Measurements from ENCODE around the gene PDP2. TPM values are rescaled to one million over a fixed set of nuclear protein-coding genes. Genes with fewer than 3 reads are reported as not detected.

PDP2 gene
- total RNA-seq, 1 experiment from 2014 or later: 23.1 TPM

DNA sequence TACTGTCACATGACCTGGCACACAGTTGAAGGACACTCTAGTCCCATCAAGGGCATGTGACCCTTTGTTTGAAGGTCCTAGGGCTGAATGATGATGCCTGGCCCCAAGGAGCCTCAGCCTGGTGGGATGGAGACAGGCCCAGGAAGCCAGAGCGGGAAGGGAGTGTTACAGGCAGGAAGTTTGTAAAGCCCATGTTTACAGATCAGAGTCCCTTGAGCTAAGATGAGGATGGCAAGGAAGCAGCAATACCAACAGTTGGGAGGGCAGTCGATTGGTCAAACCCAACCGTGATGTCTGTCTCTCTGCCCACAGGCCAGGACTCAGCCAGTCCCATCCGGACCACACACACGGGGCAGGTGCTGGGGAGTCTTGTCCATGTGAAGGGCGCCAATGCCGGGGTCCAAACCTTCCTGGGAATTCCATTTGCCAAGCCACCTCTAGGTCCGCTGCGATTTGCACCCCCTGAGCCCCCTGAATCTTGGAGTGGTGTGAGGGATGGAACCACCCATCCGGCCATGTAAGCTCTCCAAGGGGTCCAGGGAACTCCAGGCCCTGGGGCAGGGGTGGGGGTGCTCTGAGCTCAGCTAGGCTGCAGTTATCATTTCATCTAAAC is 57.5 kb downstream of the PDP2 start:
- H2BK15ac ChIP-seq (ENCODE audit: low read depth, low read length): no peak overlapping the region

More for the DNA sequence above, 57.5 kb downstream of the PDP2 start:
- Histone ChIP-seq H3K23me2 (ENCODE audit: insufficient read length, low read depth, low read length, poor library complexity, severe bottlenecking) (peaks cover 16% of the 10 kb centered on the region), H2AK5ac (ENCODE audit: insufficient read length, low read length) (no peak overlapping the region), H3K18ac (ENCODE audit: insufficient read length, low read depth, low read length) (no peak overlapping the region), H3K23ac (ENCODE audit: insufficient read length, low read depth, low read length) (no peak overlapping the region), H4K20me1 (ENCODE audit: control insufficient read depth, insufficient read depth, insufficient read length) (no peaks in the 10 kb centered on the region), H3K4me1 (ENCODE audit: insufficient read depth, low read length) (no peaks in the 10 kb centered on the region), H3K27me3 (ENCODE audit: insufficient read depth, low read length) (no peaks in the 10 kb centered on the region), H3K9ac (ENCODE audit: extremely low read depth, insufficient read length, low read length) (no peak overlapping the region), H3K14ac (ENCODE audit: insufficient read depth, low read length) (no peak overlapping the region; the same call in 1 of the 2 replicates), H4K8ac (replicated peaks; ENCODE audit: insufficient read length, low read depth, low read length) (no peak overlapping the region), H3K9me3 (ENCODE audit: control insufficient read depth, low read depth, low read length) (no peaks in the 10 kb centered on the region), H3T11ph (ENCODE audit: low read length) (no peak overlapping the region), H4K91ac (ENCODE audit: insufficient read length, low read depth, low read length) (no peak overlapping the region), H3K4me2 (ENCODE audit: insufficient read depth, insufficient read length, low read length) (no peak overlapping the region), H3K79me1 (ENCODE audit: insufficient read depth, low read depth, low read length, poor library complexity, severe bottlenecking) (no peaks in the 10 kb centered on the region), H2BK120ac (ENCODE audit: low read depth, low read length, poor library complexity, severe bottlenecking) (no peak overlapping the region), H4K5ac (ENCODE audit: insufficient read length, low read depth, low read length) (no peak overlapping the region), H2AFZ (ENCODE audit: low read length) (no peak overlapping the region), H3K4ac (ENCODE audit: low read depth, low read length) (no peak overlapping the region), H2BK20ac (ENCODE audit: low read depth, low read length, poor library complexity, severe bottlenecking) (no peak overlapping the region), H2BK5ac (ENCODE audit: insufficient read length, low read length) (no peak overlapping the region), H2BK12ac (ENCODE audit: insufficient read length, low read depth, low read length) (no peak overlapping the region), H3K56ac (ENCODE audit: insufficient read length, low read depth, low read length) (no peak overlapping the region), H3K27ac (ENCODE audit: insufficient read length, low read depth, low read length) (no peak overlapping the region), H3K79me2 (ENCODE audit: insufficient read depth, low read length) (no peaks in the 10 kb centered on the region)
- Mint-ChIP-seq H3K36me3 (ENCODE audit: insufficient read depth in 1 of 3, low read depth in 3 of 3) (peaks cover 11 to 39% (median 30%) of the 10 kb centered on the region in 3 experiments), H3K4me1 (peaks cover 13 to 25% of the 10 kb centered on the region in 2 experiments), H3K9me3 (no peaks in the 10 kb centered on the region), H3K27ac (no peak overlapping the region), H3K27me3 (ENCODE audit: low read depth) (no peaks in the 10 kb centered on the region), H3K4me3 (no peak overlapping the region)
- TF ChIP-seq, protein P1, sequence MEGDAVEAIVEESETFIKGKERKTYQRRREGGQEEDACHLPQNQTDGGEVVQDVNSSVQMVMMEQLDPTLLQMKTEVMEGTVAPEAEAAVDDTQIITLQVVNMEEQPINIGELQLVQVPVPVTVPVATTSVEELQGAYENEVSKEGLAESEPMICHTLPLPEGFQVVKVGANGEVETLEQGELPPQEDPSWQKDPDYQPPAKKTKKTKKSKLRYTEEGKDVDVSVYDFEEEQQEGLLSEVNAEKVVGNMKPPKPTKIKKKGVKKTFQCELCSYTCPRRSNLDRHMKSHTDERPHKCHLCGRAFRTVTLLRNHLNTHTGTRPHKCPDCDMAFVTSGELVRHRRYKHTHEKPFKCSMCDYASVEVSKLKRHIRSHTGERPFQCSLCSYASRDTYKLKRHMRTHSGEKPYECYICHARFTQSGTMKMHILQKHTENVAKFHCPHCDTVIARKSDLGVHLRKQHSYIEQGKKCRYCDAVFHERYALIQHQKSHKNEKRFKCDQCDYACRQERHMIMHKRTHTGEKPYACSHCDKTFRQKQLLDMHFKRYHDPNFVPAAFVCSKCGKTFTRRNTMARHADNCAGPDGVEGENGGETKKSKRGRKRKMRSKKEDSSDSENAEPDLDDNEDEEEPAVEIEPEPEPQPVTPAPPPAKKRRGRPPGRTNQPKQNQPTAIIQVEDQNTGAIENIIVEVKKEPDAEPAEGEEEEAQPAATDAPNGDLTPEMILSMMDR (conservative IDR thresholded peaks at IDR 0.05): no peak
- no peak for DNase-seq
- WGBS (ENCODE audit: extremely low coverage, insufficient read length, low lambda C conversion rate): no CpG with 5 or more reads among the region's 10 CpGs
